Hepatocyte (in vitro differentiated cells): ENCODE data around the gene RXFP3.

Source experiments
- CTCF ChIP-seq: fragments of 200-600 bp; sonication (generic); IDR thresholded peaks from 2 replicates; pipeline ENCODE4 v1.5.1; 2016; ENCODE audit warnings: antibody characterized with exemption, mild to moderate bottlenecking; ENCODE audit not compliant: poor library complexity
- EZH2phosphoT487 ChIP-seq: fragments of 200-600 bp; sonication (generic); IDR thresholded peaks from one replicate; pipeline ENCODE4 v1.6.1; 2018; ENCODE audit warnings: antibody characterized with exemption, mild to moderate bottlenecking, low read depth, moderate library complexity; ENCODE audit not compliant: unreplicated experiment, severe bottlenecking

GRCh38 chr5:33892620-33893137, 43.5 kb upstream of the RXFP3 start:
- TF ChIP-seq CTCF (no peak), EZH2phosphoT487 (no peak)
